DOHH2 (cell line): ENCODE results near the gene DSP.

ENCODE experiments used
- H3F3A ChIP-seq: fragments of 200-600 bp; sonication (generic), shearing (Covaris generic); 2 replicates; pipeline ENCODE4 v1.6.0; 2016; ENCODE audit warnings: antibody characterized with exemption, mild to moderate bottlenecking; ENCODE audit not compliant: control insufficient read depth, insufficient read depth
- H3K27ac ChIP-seq: fragments of 200-600 bp; sonication (generic); 2 replicates; pipeline ENCODE4 v1.5.1; 2014; ENCODE audit warnings: low read depth, mild to moderate bottlenecking, low read length, moderate library complexity
- H3K27me3 ChIP-seq: fragments of 200-600 bp; sonication (generic); 2 replicates; pipeline ENCODE4 v1.6.1; 2014; ENCODE audit warnings: mild to moderate bottlenecking, low read length, mixed read lengths; ENCODE audit not compliant: control insufficient read depth
- H3K36me3 ChIP-seq: fragments of 200-600 bp; sonication (generic); 2 replicates; pipeline ENCODE4 v1.6.1; 2014; ENCODE audit warnings: mild to moderate bottlenecking, low read length, moderate library complexity, mixed read lengths; ENCODE audit not compliant: control insufficient read depth
- H3K4me1 ChIP-seq: fragments of 200-600 bp; sonication (generic); 2 replicates; pipeline ENCODE4 v1.6.1; 2014; ENCODE audit warnings: mild to moderate bottlenecking, low read length, mixed read lengths; ENCODE audit not compliant: control insufficient read depth
- H3K4me2 ChIP-seq: fragments of 200-600 bp; sonication (generic); 2 replicates; pipeline ENCODE4 v1.6.0; 2014; ENCODE audit warnings: mild to moderate bottlenecking, low read length, moderate library complexity
- H3K4me3 ChIP-seq: fragments of 200-600 bp; sonication (generic); 2 replicates; pipeline ENCODE4 v1.5.1; 2014; ENCODE audit warnings: mild to moderate bottlenecking, low read length, mixed read lengths
- H3K79me2 ChIP-seq: fragments of 200-600 bp; sonication (generic); 2 replicates; pipeline ENCODE4 v1.6.1; 2014; ENCODE audit warnings: mild to moderate bottlenecking, low read length, mixed read lengths; ENCODE audit not compliant: control insufficient read depth
- H3K9me2 ChIP-seq: fragments of 200-600 bp; sonication (generic); replicated peaks from 2 replicates; pipeline ENCODE4 v1.6.1; 2014; ENCODE audit warnings: mild to moderate bottlenecking, low read length, mixed read lengths; ENCODE audit not compliant: control insufficient read depth
- H3K9me3 ChIP-seq: fragments of 200-600 bp; sonication (generic); 2 replicates; pipeline ENCODE4 v1.6.1; 2014; ENCODE audit warnings: antibody characterized with exemption, low read length, mixed read lengths; ENCODE audit not compliant: control insufficient read depth, insufficient read depth
- H4K20me1 ChIP-seq: fragments of 200-600 bp; sonication (generic); 2 replicates; pipeline ENCODE4 v1.6.0; 2014; ENCODE audit warnings: low read depth, mild to moderate bottlenecking, antibody characterized with exemption, low read length, moderate library complexity; ENCODE audit not compliant: control insufficient read depth, insufficient read depth
- EZH2phosphoT487 ChIP-seq: fragments of 200-600 bp; sonication (generic); IDR thresholded peaks from 2 replicates; pipeline ENCODE4 v1.6.1; 2017; ENCODE audit warnings: borderline replicate concordance, mild to moderate bottlenecking, antibody characterized with exemption, low read length, moderate library complexity, mixed read lengths
- TF ChIP-seq, protein P1 (sequence below): fragments of 200-600 bp; sonication (generic); IDR thresholded peaks from one replicate; pipeline ENCODE4 v1.5.1; 2014; ENCODE audit warnings: antibody characterized with exemption, mild to moderate bottlenecking, low read depth, low read length; ENCODE audit not compliant: poor library complexity, severe bottlenecking

The DSP gene

DNA sequence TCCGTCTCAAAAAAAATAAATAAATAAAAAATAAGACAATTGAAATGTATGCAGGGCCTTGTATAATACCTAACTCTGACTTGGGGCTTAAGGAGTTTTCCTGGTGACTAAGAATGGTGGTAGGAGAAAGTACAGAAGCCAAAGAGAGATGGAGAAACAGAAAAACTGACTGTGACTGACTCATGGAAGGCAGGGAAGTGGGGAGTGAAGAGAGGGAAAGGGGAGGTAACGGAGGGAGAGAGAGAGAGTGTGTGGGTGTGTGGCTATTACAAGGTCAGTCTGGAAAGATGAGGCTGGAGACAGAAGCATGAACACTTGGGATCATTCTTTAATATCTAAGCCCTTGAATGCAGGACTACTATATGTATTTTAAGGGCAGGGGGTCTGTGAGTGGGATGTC, 87.0 kb downstream of the DSP start:
- Histone ChIP-seq H3K79me2 (no peaks in the 10 kb centered on the region), H3K27ac (no peak overlapping the region), H3K27me3 (0 out of 2 replicates have a peak, but pooled peaks cover 2% of the 10 kb centered on the region), H4K20me1 (no peaks in the 10 kb centered on the region), H3K4me3 (no peak overlapping the region), H3K9me2 (no peaks in the 10 kb centered on the region), H3K9me3 (no peaks in the 10 kb centered on the region), H3F3A (no peaks in the 10 kb centered on the region), H3K4me1 (peaks cover 5% of the 10 kb centered on the region; the same call in 1 of the 2 replicates), H3K4me2 (no peak overlapping the region), H3K36me3 (no peaks in the 10 kb centered on the region)
- no peak for TF ChIP-seq EZH2phosphoT487
- TF ChIP-seq, protein P1, sequence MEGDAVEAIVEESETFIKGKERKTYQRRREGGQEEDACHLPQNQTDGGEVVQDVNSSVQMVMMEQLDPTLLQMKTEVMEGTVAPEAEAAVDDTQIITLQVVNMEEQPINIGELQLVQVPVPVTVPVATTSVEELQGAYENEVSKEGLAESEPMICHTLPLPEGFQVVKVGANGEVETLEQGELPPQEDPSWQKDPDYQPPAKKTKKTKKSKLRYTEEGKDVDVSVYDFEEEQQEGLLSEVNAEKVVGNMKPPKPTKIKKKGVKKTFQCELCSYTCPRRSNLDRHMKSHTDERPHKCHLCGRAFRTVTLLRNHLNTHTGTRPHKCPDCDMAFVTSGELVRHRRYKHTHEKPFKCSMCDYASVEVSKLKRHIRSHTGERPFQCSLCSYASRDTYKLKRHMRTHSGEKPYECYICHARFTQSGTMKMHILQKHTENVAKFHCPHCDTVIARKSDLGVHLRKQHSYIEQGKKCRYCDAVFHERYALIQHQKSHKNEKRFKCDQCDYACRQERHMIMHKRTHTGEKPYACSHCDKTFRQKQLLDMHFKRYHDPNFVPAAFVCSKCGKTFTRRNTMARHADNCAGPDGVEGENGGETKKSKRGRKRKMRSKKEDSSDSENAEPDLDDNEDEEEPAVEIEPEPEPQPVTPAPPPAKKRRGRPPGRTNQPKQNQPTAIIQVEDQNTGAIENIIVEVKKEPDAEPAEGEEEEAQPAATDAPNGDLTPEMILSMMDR: no peak

DNA sequence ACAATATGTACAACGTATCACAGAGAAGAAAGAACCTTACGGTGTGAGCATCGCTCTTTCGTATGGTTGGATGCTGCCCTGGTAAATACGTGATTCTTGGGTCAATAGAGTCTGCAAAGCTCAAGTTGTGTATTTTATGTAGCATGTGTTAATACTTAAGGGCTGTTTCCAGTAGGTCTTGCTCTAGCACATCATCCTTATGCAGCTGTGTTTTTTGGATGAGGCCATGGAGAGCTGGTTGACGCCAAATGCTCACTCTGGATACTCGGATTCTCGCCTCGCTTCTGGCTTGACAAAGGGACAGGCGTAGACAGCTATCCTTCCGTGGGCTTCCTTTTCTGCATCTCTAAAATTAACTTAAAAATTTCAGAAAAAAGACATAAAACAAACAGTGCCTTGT, 87.4 kb downstream of the DSP start:
- Histone ChIP-seq H3K27me3 (0 out of 2 replicates have a peak, but pooled peaks cover 2% of the 10 kb centered on the region), H3K4me2 (no peak overlapping the region), H4K20me1 (no peaks in the 10 kb centered on the region), H3K9me3 (no peaks in the 10 kb centered on the region), H3K36me3 (no peaks in the 10 kb centered on the region), H3K4me1 (peaks cover 5% of the 10 kb centered on the region; the same call in 1 of the 2 replicates), H3F3A (no peaks in the 10 kb centered on the region), H3K9me2 (no peaks in the 10 kb centered on the region), H3K79me2 (no peaks in the 10 kb centered on the region), H3K27ac (no peak overlapping the region), H3K4me3 (no peak overlapping the region)
- no peak for TF ChIP-seq EZH2phosphoT487
- TF ChIP-seq, protein P1: no peak

DNA sequence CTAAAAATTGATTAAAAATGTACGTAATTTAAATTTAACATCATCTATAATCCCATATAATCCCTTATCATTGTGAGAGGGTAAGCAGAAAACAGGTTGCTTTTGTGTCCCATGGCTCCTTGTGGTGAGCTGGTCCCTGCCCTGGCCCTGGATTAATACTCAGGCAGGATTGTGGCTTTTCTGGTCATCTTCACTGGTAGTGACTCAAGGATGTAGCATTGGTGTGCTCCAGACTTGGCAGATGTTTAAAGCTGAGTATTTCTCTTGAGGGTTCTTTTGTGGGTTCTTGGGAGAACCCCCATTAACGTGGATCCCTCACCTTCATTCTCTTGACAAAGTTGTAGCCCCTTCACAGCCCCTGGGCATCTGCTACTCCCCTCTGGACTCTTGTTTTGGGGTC, 87.8 kb downstream of the DSP start:
- Histone ChIP-seq H3K79me2 (no peaks in the 10 kb centered on the region), H3K36me3 (no peaks in the 10 kb centered on the region), H3K4me2 (no peak overlapping the region), H3K9me3 (no peaks in the 10 kb centered on the region), H3K27me3 (0 out of 2 replicates have a peak, but pooled peaks cover 2% of the 10 kb centered on the region), H3K4me1 (peaks cover 5% of the 10 kb centered on the region; the same call in 1 of the 2 replicates), H3K9me2 (no peaks in the 10 kb centered on the region), H3K4me3 (no peak overlapping the region), H4K20me1 (no peaks in the 10 kb centered on the region), H3K27ac (no peak overlapping the region), H3F3A (no peaks in the 10 kb centered on the region)
- TF ChIP-seq EZH2phosphoT487: no peak
- TF ChIP-seq, protein P1: no peak

DNA sequence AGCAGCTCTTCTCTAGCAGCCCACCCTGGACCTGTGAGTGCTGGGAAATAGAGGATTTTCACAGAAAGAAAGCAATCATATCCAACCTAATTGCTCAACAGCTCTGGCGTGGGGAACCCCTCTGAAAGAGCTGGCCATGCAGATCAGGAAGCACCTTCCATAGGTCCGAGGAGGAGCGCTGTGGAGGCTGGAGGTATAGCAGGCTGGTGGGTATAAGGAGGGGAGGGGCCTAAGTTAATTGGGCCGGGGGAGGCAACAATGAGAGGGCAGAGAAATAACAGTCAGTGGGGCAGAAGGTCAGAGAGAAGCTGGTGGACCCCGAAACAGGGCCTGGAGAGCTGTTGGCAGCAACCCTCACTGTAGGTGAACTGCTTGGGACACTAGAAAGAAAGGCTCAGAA, 89.3 kb downstream of the DSP start:
- no peaks in the 10 kb centered on the region for H4K20me1 ChIP-seq
- no peaks in the 10 kb centered on the region for H3K36me3 ChIP-seq
- no peaks in the 10 kb centered on the region for H3K27me3 ChIP-seq
- no peak for TF ChIP-seq EZH2phosphoT487
- TF ChIP-seq, protein P1: no peak
- H3K4me2 ChIP-seq: no peak overlapping the region
- H3K9me2 ChIP-seq: no peaks in the 10 kb centered on the region
- no peak overlapping the region for H3K4me3 ChIP-seq
- no peaks in the 10 kb centered on the region for H3K4me1 ChIP-seq
- no peaks in the 10 kb centered on the region for H3K79me2 ChIP-seq
- no peaks in the 10 kb centered on the region for H3K9me3 ChIP-seq
- no peak overlapping the region for H3K27ac ChIP-seq
- H3F3A ChIP-seq: no peaks in the 10 kb centered on the region
